Dermis blood vessel endothelial cell (primary cell): ENCODE results near the gene CYB5R4. TPM values are rescaled to one million over a fixed set of nuclear protein-coding genes. Genes with fewer than 3 reads are reported as not detected.
"Not testable (repeated sequence)": the region's sequence is repeated elsewhere in the genome, so short reads cannot be mapped to it uniquely, and the experiment has no call there.

Source experiments
- DNase-seq: peaks from one replicate; pipeline ENCODE4 v3.0.0; 2010
- total RNA-seq: library from RNA; depleted of rRNA; stranded (reverse); fragments of >200 nt; gene quantifications from 2 replicates; pipeline ENCODE4 v1.2.3, GENCODE V29; 2014

CYB5R4 gene
- total RNA-seq, 1 donor from 2014 or later = 2.9 TPM

GRCh38 chr6:83911278-83911677 is 51.8 kb downstream of the CYB5R4 start:
- no peak for DNase-seq

- DNase-seq = no peak
Observed at GRCh38 chr6:83914953-83915352, 55.5 kb downstream of the CYB5R4 start.

GRCh38 chr6:83917001-83917400 is 57.5 kb downstream of the CYB5R4 start:
- no peak for DNase-seq

- no peak for DNase-seq
Observed at GRCh38 chr6:83920017-83920416, 60.5 kb downstream of the CYB5R4 start.

- no peak for DNase-seq
Observed at GRCh38 chr6:83921315-83921714, 61.8 kb downstream of the CYB5R4 start.

GRCh38 chr6:83927470-83927869 is 68.0 kb downstream of the CYB5R4 start:
- no peak for DNase-seq

GRCh38 chr6:83928286-83928685 is 68.8 kb downstream of the CYB5R4 start:
- DNase-seq = no peak

GRCh38 chr6:83946201-83946833 is 86.8 kb downstream of the CYB5R4 start:
- not testable (repeated sequence) for DNase-seq

GRCh38 chr6:83947983-83948382 is 88.5 kb downstream of the CYB5R4 start:
- not testable (repeated sequence) for DNase-seq

- no peak for DNase-seq
Observed at GRCh38 chr6:83948851-83949250, 89.4 kb downstream of the CYB5R4 start.

GRCh38 chr6:83951423-83951822 is 91.9 kb downstream of the CYB5R4 start:
- not testable (repeated sequence) for DNase-seq

- no peak for DNase-seq
Observed at GRCh38 chr6:83952830-83953229, 93.3 kb downstream of the CYB5R4 start.

GRCh38 chr6:83954371-83954770 is 94.9 kb downstream of the CYB5R4 start:
- DNase-seq = no peak

GRCh38 chr6:83958241-83958685 is 98.8 kb downstream of the CYB5R4 start:
- no peak for DNase-seq

- no peak for DNase-seq
Observed at GRCh38 chr6:83960664-83961063, 101.2 kb downstream of the CYB5R4 start.

GRCh38 chr6:83962582-83962981 is 103.1 kb downstream of the CYB5R4 start:
- DNase-seq = no peak

- DNase-seq = no peak
Observed at GRCh38 chr6:83966539-83966938, 107.0 kb downstream of the CYB5R4 start.

- DNase-seq = no peak
Observed at GRCh38 chr6:83970582-83970981, 111.1 kb downstream of the CYB5R4 start.

GRCh38 chr6:83974409-83975050 is 115.0 kb downstream of the CYB5R4 start:
- DNase-seq = no peak

- no peak for DNase-seq
Observed at GRCh38 chr6:83976037-83976755, 116.7 kb downstream of the CYB5R4 start.

- DNase-seq = no peak
Observed at GRCh38 chr6:83976871-83977270, 117.4 kb downstream of the CYB5R4 start.

GRCh38 chr6:83978324-83978734 is 118.8 kb downstream of the CYB5R4 start:
- no peak for DNase-seq

GRCh38 chr6:83978997-83979396 is 119.5 kb downstream of the CYB5R4 start:
- no peak for DNase-seq

- DNase-seq = no peak
Observed at GRCh38 chr6:83984411-83984810, 124.9 kb downstream of the CYB5R4 start.
